ENCODE results near the gene SUGCT.

The SUGCT gene

DNA sequence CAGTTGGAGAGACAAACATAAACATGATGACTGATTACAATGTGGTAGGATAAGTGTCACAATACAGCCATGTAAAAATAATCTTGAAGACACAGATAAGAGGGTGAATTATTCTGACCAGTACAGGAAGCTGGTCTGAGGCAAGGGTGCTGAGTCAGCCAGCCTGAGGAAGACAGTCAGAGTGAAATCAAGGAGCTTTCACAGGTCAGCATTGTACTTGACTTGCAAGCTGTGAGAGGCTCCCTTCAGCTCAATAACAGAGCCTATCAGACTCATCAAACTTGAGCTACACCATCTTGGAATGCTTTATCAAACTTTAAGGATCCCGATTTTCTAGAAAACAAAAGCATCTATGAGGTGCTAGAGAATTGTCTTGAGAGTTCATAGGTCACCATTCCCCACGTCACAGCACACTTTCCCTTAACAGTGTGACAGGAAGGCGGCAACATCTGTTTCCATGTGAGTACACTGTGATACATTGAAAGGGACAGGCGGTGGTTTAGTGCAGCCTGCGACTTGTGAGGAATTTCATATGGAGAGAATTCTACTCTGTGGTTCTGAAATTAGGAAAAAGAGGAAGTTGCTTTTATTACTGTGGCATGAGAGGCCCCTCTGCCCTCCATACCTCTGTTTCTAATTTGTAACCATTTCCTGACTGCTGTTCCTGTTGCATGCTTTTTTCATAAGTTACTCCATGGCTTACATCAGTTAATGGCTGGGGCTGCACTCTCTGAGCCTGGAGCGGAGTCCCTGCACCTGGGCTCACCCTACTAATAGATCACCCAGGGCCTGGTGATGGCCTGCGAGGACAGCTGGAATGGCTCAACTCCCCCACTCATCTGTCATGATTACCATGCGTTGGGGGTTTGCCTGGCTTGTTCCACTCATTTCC, 417.1 kb downstream of the SUGCT start:
- peak; percentile 10 for DNase-seq
- Mint-ChIP-seq H3K27ac (peak overlapping the region; percentile 86), H3K4me1 (no peaks in the 10 kb centered on the region), H3K4me3 (no peak overlapping the region), H3K27me3 (ENCODE audit: low read depth, poor library complexity) (no peaks in the 10 kb centered on the region), H3K9me3 (no peaks in the 10 kb centered on the region), H3K36me3 (ENCODE audit: low read depth) (no peaks in the 10 kb centered on the region)
- TF ChIP-seq, protein P1, sequence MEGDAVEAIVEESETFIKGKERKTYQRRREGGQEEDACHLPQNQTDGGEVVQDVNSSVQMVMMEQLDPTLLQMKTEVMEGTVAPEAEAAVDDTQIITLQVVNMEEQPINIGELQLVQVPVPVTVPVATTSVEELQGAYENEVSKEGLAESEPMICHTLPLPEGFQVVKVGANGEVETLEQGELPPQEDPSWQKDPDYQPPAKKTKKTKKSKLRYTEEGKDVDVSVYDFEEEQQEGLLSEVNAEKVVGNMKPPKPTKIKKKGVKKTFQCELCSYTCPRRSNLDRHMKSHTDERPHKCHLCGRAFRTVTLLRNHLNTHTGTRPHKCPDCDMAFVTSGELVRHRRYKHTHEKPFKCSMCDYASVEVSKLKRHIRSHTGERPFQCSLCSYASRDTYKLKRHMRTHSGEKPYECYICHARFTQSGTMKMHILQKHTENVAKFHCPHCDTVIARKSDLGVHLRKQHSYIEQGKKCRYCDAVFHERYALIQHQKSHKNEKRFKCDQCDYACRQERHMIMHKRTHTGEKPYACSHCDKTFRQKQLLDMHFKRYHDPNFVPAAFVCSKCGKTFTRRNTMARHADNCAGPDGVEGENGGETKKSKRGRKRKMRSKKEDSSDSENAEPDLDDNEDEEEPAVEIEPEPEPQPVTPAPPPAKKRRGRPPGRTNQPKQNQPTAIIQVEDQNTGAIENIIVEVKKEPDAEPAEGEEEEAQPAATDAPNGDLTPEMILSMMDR (IDR thresholded peaks at IDR 0.05), result no peak

DNA sequence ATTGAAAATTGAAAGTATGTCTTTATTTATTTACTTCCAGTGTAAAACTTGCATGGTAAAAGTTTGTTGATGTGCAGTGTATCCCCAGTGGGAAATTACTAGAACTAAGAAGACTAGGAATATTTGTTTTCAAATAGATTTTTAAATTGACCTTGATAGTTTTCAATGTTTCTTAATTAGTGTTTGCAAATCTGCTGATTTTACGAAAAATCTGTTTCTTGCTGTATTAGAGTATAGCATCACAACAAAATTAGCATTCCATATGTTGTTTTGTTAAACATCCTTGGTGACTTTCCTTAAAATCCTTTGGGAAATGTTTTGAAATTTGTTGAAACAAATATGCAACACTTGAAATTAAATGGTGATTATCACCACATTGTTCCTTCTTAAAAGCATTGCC, 425.9 kb downstream of the SUGCT start:
- no peak overlapping the region for H3K4me3 Mint-ChIP-seq
- H3K4me1 Mint-ChIP-seq, result no peaks in the 10 kb centered on the region
- H3K27me3 Mint-ChIP-seq (ENCODE audit: low read depth, poor library complexity), result no peaks in the 10 kb centered on the region
- TF ChIP-seq, protein P1 (IDR thresholded peaks at IDR 0.05), result no peak
- H3K36me3 Mint-ChIP-seq (ENCODE audit: low read depth), result no peaks in the 10 kb centered on the region
- no peak for DNase-seq
- H3K27ac Mint-ChIP-seq, result no peak overlapping the region
- peaks cover 3% of the 10 kb centered on the region for H3K9me3 Mint-ChIP-seq

DNA sequence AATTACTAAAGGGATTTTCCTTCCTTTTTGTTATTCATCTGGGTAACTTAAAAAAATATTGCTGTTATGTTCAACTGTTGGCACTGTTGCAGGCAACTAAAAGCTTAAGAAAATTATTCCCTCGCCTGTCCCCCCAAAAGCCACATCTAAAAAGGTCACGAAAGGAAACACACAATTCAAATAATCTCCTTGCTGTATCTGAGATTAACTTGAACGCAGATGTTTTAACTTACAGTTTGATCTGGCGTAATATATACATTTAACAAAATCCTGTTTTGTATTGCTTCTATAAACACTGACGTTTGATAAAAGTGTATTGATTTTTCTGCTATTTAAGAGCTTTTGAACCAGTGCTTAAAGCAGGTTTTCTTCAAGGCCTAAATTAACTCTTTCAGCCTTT, 432.1 kb downstream of the SUGCT start:
- Mint-ChIP-seq H3K27ac (no peak overlapping the region), H3K27me3 (ENCODE audit: low read depth, poor library complexity) (no peaks in the 10 kb centered on the region), H3K4me1 (peaks cover 4% of the 10 kb centered on the region), H3K36me3 (ENCODE audit: low read depth) (no peaks in the 10 kb centered on the region), H3K9me3 (no peaks in the 10 kb centered on the region), H3K4me3 (no peak overlapping the region)
- DNase-seq, result no peak
- TF ChIP-seq, protein P1 (IDR thresholded peaks at IDR 0.05), result no peak

GRCh38 chr7:40569326-40569725, 434.5 kb downstream of the SUGCT start:
- Mint-ChIP-seq H3K36me3 (ENCODE audit: low read depth) (no peaks in the 10 kb centered on the region), H3K9me3 (no peaks in the 10 kb centered on the region), H3K4me1 (peaks cover 6% of the 10 kb centered on the region), H3K4me3 (no peak overlapping the region), H3K27ac (no peak overlapping the region), H3K27me3 (ENCODE audit: low read depth, poor library complexity) (no peaks in the 10 kb centered on the region)
- no peak for DNase-seq
- TF ChIP-seq, protein P1 (IDR thresholded peaks at IDR 0.05), result no peak

DNA sequence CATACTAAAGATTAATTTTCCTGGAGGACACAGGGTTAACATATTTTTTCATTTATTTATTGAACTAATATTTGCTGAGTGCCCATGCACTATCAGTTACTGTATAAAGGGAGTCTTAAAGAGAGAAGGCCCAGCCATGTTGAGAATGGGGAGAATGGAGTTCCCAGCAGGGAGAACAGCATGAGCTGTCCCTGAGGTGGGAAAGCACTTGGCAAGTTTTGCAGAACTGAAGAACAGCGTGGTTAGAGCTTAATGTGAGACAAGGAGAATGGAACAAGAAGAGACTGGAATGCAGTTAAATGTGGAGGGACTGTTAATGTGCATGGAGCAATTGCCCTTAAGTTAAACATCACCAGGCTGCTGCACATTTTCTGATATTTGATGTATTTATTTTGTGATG, 435.4 kb downstream of the SUGCT start:
- Mint-ChIP-seq H3K27me3 (ENCODE audit: low read depth, poor library complexity) (no peaks in the 10 kb centered on the region), H3K36me3 (ENCODE audit: low read depth) (no peaks in the 10 kb centered on the region), H3K27ac (no peak overlapping the region), H3K9me3 (no peaks in the 10 kb centered on the region), H3K4me1 (peaks cover 6% of the 10 kb centered on the region), H3K4me3 (no peak overlapping the region)
- no peak for DNase-seq
- TF ChIP-seq, protein P1 (IDR thresholded peaks at IDR 0.05), result no peak

DNA sequence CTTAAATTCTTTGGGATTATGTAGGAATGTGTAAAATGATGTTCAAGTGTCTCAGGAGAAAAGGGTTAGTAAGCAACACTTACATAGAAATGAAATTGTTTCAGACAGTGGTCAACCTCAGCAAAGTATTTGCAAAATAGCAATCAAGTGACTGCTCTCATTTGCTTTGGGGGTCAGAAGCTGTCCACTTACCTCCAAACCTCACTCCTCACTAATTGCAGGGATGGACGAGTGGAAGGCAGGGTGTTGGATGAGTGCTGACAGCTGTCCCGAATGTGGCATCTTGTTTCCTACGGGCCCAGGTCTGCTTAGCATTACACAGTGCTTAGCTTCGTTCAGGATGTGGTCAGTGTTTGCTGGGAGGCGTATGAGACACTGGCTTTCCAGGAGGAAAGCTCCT, 437.0 kb downstream of the SUGCT start:
- H3K4me3 Mint-ChIP-seq, result no peak overlapping the region
- H3K9me3 Mint-ChIP-seq, result no peaks in the 10 kb centered on the region
- peak overlapping the region; percentile 36 for H3K27ac Mint-ChIP-seq
- no peaks in the 10 kb centered on the region for H3K36me3 Mint-ChIP-seq (ENCODE audit: low read depth)
- TF ChIP-seq, protein P1 (IDR thresholded peaks at IDR 0.05), result no peak
- DNase-seq, result no peak
- no peaks in the 10 kb centered on the region for H3K27me3 Mint-ChIP-seq (ENCODE audit: low read depth, poor library complexity)
- peaks cover 13% of the 10 kb centered on the region for H3K4me1 Mint-ChIP-seq
